H1 (cell line): Measurements from ENCODE around the gene ART4. TPM values are rescaled to one million over a fixed set of nuclear protein-coding genes. Genes with fewer than 3 reads are reported as not detected.

ENCODE experiments used
- CTCF ChIA-PET: fragments of 300-600 bp; sonication (Branson Sonifier 250); formaldehyde crosslinking; loops from one replicate; lab custom pipeline; 2021; ENCODE audit not compliant: partially characterized antibody; lab: Charles Lee
- POLR2A ChIA-PET: fragments of 300-600 bp; sonication (Branson Sonifier 250); formaldehyde crosslinking; loops from one replicate; lab custom pipeline; 2021; ENCODE audit warnings: inconsistent platforms; ENCODE audit not compliant: partially characterized antibody; lab: Charles Lee
- DNase-seq, 2 experiments: peaks; one replicate each; pipeline versions ENCODE4 v3.0.0 to v3.0.0-alpha.2; 2010 to 2022; ENCODE audit warnings: low spot score in 2 of 2, low read depth in 1 of 2, mixed read lengths in 1 of 2
- FAIRE-seq: peaks from 2 replicates; lab custom pipeline; 2011; peaks lifted over from hg19 to GRCh38; lab: Jason Lieb, UNC
- H2AFZ ChIP-seq: 2 replicates; pipeline ENCODE4 v1.8.1; 2012; ENCODE audit warnings: low read length, inconsistent platforms
- H2AK5ac ChIP-seq: 2 replicates; pipeline ENCODE4 v1.6.1; 2013; ENCODE audit warnings: low read depth, low read length
- H2BK120ac ChIP-seq: replicated peaks from 2 replicates; pipeline ENCODE3; 2013; ENCODE audit warnings: low read depth, low read length, inconsistent platforms
- H2BK12ac ChIP-seq: 2 replicates; pipeline ENCODE4 v1.6.1; 2013; ENCODE audit warnings: low read depth, low read length
- H2BK15ac ChIP-seq: 2 replicates; pipeline ENCODE4 v1.6.1; 2013; ENCODE audit warnings: low read length
- H2BK20ac ChIP-seq: 2 replicates; pipeline ENCODE4 v1.6.1; 2013; ENCODE audit warnings: low read length
- H2BK5ac ChIP-seq: 2 replicates; pipeline ENCODE4 v1.6.1; 2013; ENCODE audit warnings: low read depth, low read length
- H3K14ac ChIP-seq: 2 replicates; pipeline ENCODE4 v1.6.1; 2013; ENCODE audit warnings: inconsistent platforms; ENCODE audit not compliant: insufficient read length
- H3K18ac ChIP-seq: 2 replicates; pipeline ENCODE4 v1.6.1; 2013; ENCODE audit warnings: low read length; ENCODE audit errors: extremely low read depth
- H3K23ac ChIP-seq: 2 replicates; pipeline ENCODE4 v1.6.1; 2013; ENCODE audit warnings: inconsistent platforms; ENCODE audit not compliant: insufficient read length
- H3K23me2 ChIP-seq: 2 replicates; pipeline ENCODE4 v1.6.1; 2013; ENCODE audit warnings: low read depth, low read length
- H3K27ac ChIP-seq: 2 replicates; pipeline ENCODE4 v1.6.1; 2011; ENCODE audit warnings: low read depth, low read length, inconsistent platforms
- H3K27me3 ChIP-seq, 4 experiments: replicated peaks in 1 of 4; 1 replicate in 1 of 4; 2 replicates in 3 of 4; pipeline versions ENCODE4 v1.6.1 to v1.8.1; 2011 to 2013; ENCODE audit warnings: low read length in 3 of 4, mild to moderate bottlenecking in 3 of 4, inconsistent platforms in 2 of 4, mixed read lengths in 2 of 4, moderate library complexity in 1 of 4; ENCODE audit not compliant: control insufficient read depth in 3 of 4, insufficient read depth in 3 of 4; ENCODE audit errors: extremely low read depth in 1 of 4
- H3K36me3 ChIP-seq, 4 experiments: 2 replicates each; pipeline versions ENCODE4 v1.6.1 to v1.8.1; 2011 to 2013; ENCODE audit warnings: mild to moderate bottlenecking in 4 of 4, low read length in 3 of 4, moderate library complexity in 2 of 4, control low read depth in 1 of 4, inconsistent platforms in 1 of 4; ENCODE audit not compliant: insufficient read depth in 4 of 4, control insufficient read depth in 2 of 4
- H3K4ac ChIP-seq: replicated peaks from 2 replicates; pipeline ENCODE3; 2013; ENCODE audit warnings: low read length, low read depth, mixed read lengths, inconsistent platforms; ENCODE audit not compliant: insufficient read length
- H3K4me1 ChIP-seq, 4 experiments: replicated peaks in 1 of 4; 1 replicate in 1 of 4; 2 replicates in 3 of 4; pipeline versions ENCODE4 v1.6.1 to v1.8.1; 2011 to 2013; ENCODE audit warnings: low read length in 3 of 4, inconsistent platforms in 2 of 4, mixed read lengths in 1 of 4; ENCODE audit not compliant: insufficient read depth in 4 of 4, control insufficient read depth in 3 of 4
- H3K4me2 ChIP-seq, 2 experiments: 2 replicates each; pipeline versions ENCODE4 v1.6.1 to v1.8.1; 2011 to 2013; ENCODE audit warnings: low read depth in 2 of 2, low read length in 2 of 2, control low read depth in 1 of 2, inconsistent platforms in 1 of 2, mild to moderate bottlenecking in 1 of 2; ENCODE audit not compliant: insufficient read depth in 1 of 2
- H3K4me3 ChIP-seq, 4 experiments: fragments of 200-600, 300-600 bp in 1 of 4; sonication (generic), shearing (Covaris generic), sonication (Bioruptor Twin) in 1 of 4; 2 replicates each; pipeline versions ENCODE4 v1.5.1 to v1.8.1; 2011 to 2016; ENCODE audit warnings: low read length in 4 of 4, low read depth in 3 of 4, control low read depth in 2 of 4, inconsistent platforms in 2 of 4, mild to moderate bottlenecking in 2 of 4, mixed read lengths in 1 of 4, moderate library complexity in 1 of 4; ENCODE audit not compliant: insufficient read depth in 2 of 4; ENCODE audit errors: extremely low read depth in 1 of 4
- H3K56ac ChIP-seq: replicated peaks from 2 replicates; pipeline ENCODE3; 2013; ENCODE audit warnings: low read depth, mild to moderate bottlenecking, mixed read lengths, low read length, inconsistent platforms; ENCODE audit not compliant: insufficient read length
- H3K79me1 ChIP-seq: 2 replicates; pipeline ENCODE4 v1.6.1; 2013; ENCODE audit warnings: low read depth, low read length, control low read depth
- H3K79me2 ChIP-seq, 2 experiments: 2 replicates each; pipeline versions ENCODE4 v1.6.1 to v1.8.1; 2012 to 2013; ENCODE audit warnings: low read length in 2 of 2, mild to moderate bottlenecking in 2 of 2, inconsistent platforms in 1 of 2; ENCODE audit not compliant: insufficient read depth in 2 of 2, control insufficient read depth in 1 of 2
- H3K9ac ChIP-seq, 4 experiments: replicated peaks in 1 of 4; 1 replicate in 1 of 4; 2 replicates in 3 of 4; pipeline versions ENCODE4 v1.6.1 to v1.8.1; 2011 to 2013; ENCODE audit warnings: low read depth in 3 of 4, low read length in 3 of 4, control low read depth in 2 of 4, mild to moderate bottlenecking in 2 of 4, moderate library complexity in 2 of 4, inconsistent platforms in 1 of 4; ENCODE audit errors: extremely low read depth in 1 of 4
- H3K9me3 ChIP-seq, 2 experiments: 2 replicates each; pipeline versions ENCODE4 v1.6.1 to v1.8.1; 2012 to 2013; ENCODE audit warnings: mild to moderate bottlenecking in 2 of 2, moderate library complexity in 2 of 2, control low read depth in 1 of 2, inconsistent platforms in 1 of 2, low read depth in 1 of 2, low read length in 1 of 2, mixed read lengths in 1 of 2; ENCODE audit not compliant: insufficient read depth in 2 of 2
- H4K20me1 ChIP-seq, 2 experiments: replicated peaks in 1 of 2; 2 replicates each; pipeline versions ENCODE3 to v1.8.1; 2011 to 2013; ENCODE audit warnings: inconsistent platforms in 2 of 2, low read length in 2 of 2, mild to moderate bottlenecking in 1 of 2; ENCODE audit not compliant: insufficient read depth in 2 of 2, control insufficient read depth in 1 of 2
- H4K5ac ChIP-seq: 2 replicates; pipeline ENCODE4 v1.6.1; 2013; ENCODE audit warnings: low read length, low read depth, mixed read lengths, inconsistent platforms; ENCODE audit not compliant: insufficient read length
- H4K8ac ChIP-seq: 2 replicates; pipeline ENCODE4 v1.8.0; 2013; ENCODE audit warnings: mild to moderate bottlenecking, moderate library complexity, low read length, inconsistent platforms; ENCODE audit not compliant: insufficient read depth; ENCODE audit errors: extremely low read depth
- H4K91ac ChIP-seq: replicated peaks from 2 replicates; pipeline ENCODE3; 2013; ENCODE audit warnings: low read length, mixed read lengths, inconsistent platforms; ENCODE audit not compliant: insufficient read length
- CBX5 ChIP-seq: fragments of 300-800, 300-1000 bp; sonication (generic); IDR thresholded peaks from 2 replicates; pipeline ENCODE4 v1.7.1; 2016; ENCODE audit warnings: antibody characterized with exemption, low read length, low read depth
- CEBPB ChIP-seq: IDR thresholded peaks from 2 replicates; pipeline ENCODE4 v1.6.1; 2012; ENCODE audit warnings: low read depth, low read length
- HDAC2 ChIP-seq, 2 experiments: fragments of 300-600 bp in 1 of 2; sonication (generic) in 1 of 2; IDR thresholded peaks; 2 replicates each; pipeline ENCODE4 v1.6.1; 2011 to 2012; ENCODE audit warnings: low read depth in 2 of 2, low read length in 2 of 2, mild to moderate bottlenecking in 2 of 2, moderate library complexity in 2 of 2, borderline replicate concordance in 1 of 2, inconsistent platforms in 1 of 2
- KDM1A ChIP-seq: fragments of 200-600, 300-600 bp; sonication (generic); IDR thresholded peaks from 2 replicates; pipeline ENCODE4 v1.7.1; 2016; ENCODE audit warnings: mild to moderate bottlenecking, low read length, borderline replicate concordance
- KDM4A ChIP-seq: IDR thresholded peaks from one replicate; pipeline ENCODE4 v1.7.1; 2012; ENCODE audit warnings: low read depth, mild to moderate bottlenecking, moderate library complexity, low read length, inconsistent platforms; ENCODE audit not compliant: severe bottlenecking
- NRF1 ChIP-seq: IDR thresholded peaks from 2 replicates; pipeline ENCODE4 v1.6.1; 2011; ENCODE audit warnings: mild to moderate bottlenecking, low read depth, low read length, improper control_type of control experiment
- RNF2 ChIP-seq: fragments of 200-900, 300-1000 bp; sonication (generic); IDR thresholded peaks from 2 replicates; pipeline ENCODE4 v1.7.1; 2016; ENCODE audit warnings: borderline replicate concordance, low read depth, mild to moderate bottlenecking, antibody characterized with exemption, low read length; ENCODE audit not compliant: poor library complexity, severe bottlenecking; ENCODE audit errors: missing control alignments
- SIRT6 ChIP-seq: IDR thresholded peaks from one replicate; pipeline ENCODE4 v1.7.1; 2012; ENCODE audit warnings: low read length, inconsistent platforms
- TAF1 ChIP-seq: IDR thresholded peaks from 2 replicates; pipeline ENCODE4 v1.6.1; 2011; ENCODE audit warnings: mild to moderate bottlenecking, low read depth, low read length
- YY1 ChIP-seq: IDR thresholded peaks from 2 replicates; pipeline ENCODE4 v1.6.1; 2011; ENCODE audit warnings: low read depth, mild to moderate bottlenecking, low read length
- WGBS, 2 experiments: shearing (Covaris generic) in 1 of 2; methylation state at CpG; one replicate each; pipeline versions ENCODE4 v1.1.6 to v1.1.7; 2013 to 2015; ENCODE audit warnings: low lambda C conversion rate in 2 of 2, mixed read lengths in 2 of 2, inconsistent platforms in 1 of 2, low coverage in 1 of 2, missing lambda C conversion rate in 1 of 2; ENCODE audit not compliant: insufficient replicate concordance in 2 of 2, insufficient coverage in 1 of 2, insufficient read length in 1 of 2; ENCODE audit errors: extremely low coverage in 1 of 2, missing lambda C conversion rate in 1 of 2; 5-methylcytosine and 5-hydroxymethylcytosine counted together
- polyA plus RNA-seq, 7 experiments: library from polyadenylated mRNA; depleted of rRNA in 3 of 7; stranded (reverse) in 5 of 7; unstranded in 2 of 7; fragments of >200 nt in 5 of 7; fragments of 200-250 nt in 2 of 7; gene quantifications; 1 replicate in 5 of 7; 2 replicates in 1 of 7; 4 replicates in 1 of 7; pipeline versions ENCODE4 v1.2.1 to v1.2.3, GENCODE V29; 2011 to 2013; ENCODE audit warnings: missing spikeins in 2 of 7, mixed read lengths in 2 of 7
- total RNA-seq: library from RNA; stranded (reverse); fragmentation: NEBNext Ultra II Directional; extraction: Animal tissue kit (Norgen Biotek cat#: 25700); gene quantifications from 2 replicates; pipeline ENCODE4 v1.2.1, GENCODE V29; 2021

ART4 gene
- total and polyA plus RNA-seq, 2 of the 8 experiments (the other 6 are each of a cell fraction or from before 2014, with no cell fraction given): not detected

GRCh38 chr12:14884458-14884878, 41.1 kb upstream of the ART4 start:
- no peak overlapping the region for H2BK120ac ChIP-seq
- no peak overlapping the region for H2BK5ac ChIP-seq
- H3K14ac ChIP-seq: no peak overlapping the region
- no peak overlapping the region for H3K4ac ChIP-seq
- H2AFZ ChIP-seq: no peak overlapping the region
- H3K9ac ChIP-seq: no peak overlapping the region
- no peaks in the 10 kb centered on the region for H3K79me2 ChIP-seq
- no peak overlapping the region for H4K8ac ChIP-seq
- no peak overlapping the region for H3K18ac ChIP-seq
- DNase-seq: no peak
- no peaks in the 10 kb centered on the region for H3K4me1 ChIP-seq
- ChIA-PET CTCF (interaction anchor here (0.8 kb wide), 1 partner anchor 11 kb away, joined by 3 read pairs; no protein-coding TSS in a partner anchor), POLR2A (no interaction called here)
- no peak overlapping the region for H3K4me3 ChIP-seq
- no peaks in the 10 kb centered on the region for H3K27me3 ChIP-seq
- no peak overlapping the region for H4K91ac ChIP-seq
- no peaks in the 10 kb centered on the region for H3K9me3 ChIP-seq
- no peak overlapping the region for H3K27ac ChIP-seq
- no peak for FAIRE-seq
- H2BK20ac ChIP-seq: no peak overlapping the region
- H2BK12ac ChIP-seq: no peak overlapping the region
- TF ChIP-seq KDM1A (no peak), NRF1 (no peak), KDM4A (no peak), RNF2 (no peak), YY1 (no peak), CEBPB (no peak), SIRT6 (no peak), HDAC2 (IDR thresholded peaks at IDR 0.05; ENCODE audit: borderline replicate concordance in 1 of 2, low read depth in 2 of 2, low read length in 2 of 2) (no peak), CBX5 (no peak), TAF1 (no peak)
- no peaks in the 10 kb centered on the region for H3K36me3 ChIP-seq
- no peak overlapping the region for H3K56ac ChIP-seq
- H4K20me1 ChIP-seq: no peaks in the 10 kb centered on the region
- no peaks in the 10 kb centered on the region for H3K79me1 ChIP-seq
- 88% methylated on average over 5 of the region's 5 CpGs; no CpG with 5 or more reads in 1 of the 2 experiments for WGBS, 2 experiments
- no peak overlapping the region for H3K23ac ChIP-seq
- no peak overlapping the region for H4K5ac ChIP-seq
- no peak overlapping the region for H3K4me2 ChIP-seq
- no peak overlapping the region for H2AK5ac ChIP-seq
- no peak overlapping the region for H2BK15ac ChIP-seq
- H3K23me2 ChIP-seq: no peaks in the 10 kb centered on the region
